ENCODE measurements around the gene ANOS1. TPM values are rescaled to one million over a fixed set of nuclear protein-coding genes. Genes with fewer than 3 reads are reported as not detected.

ANOS1 gene
- total and polyA plus RNA-seq, 2 of the 8 experiments (the other 6 are each of a cell fraction or from before 2014, with no cell fraction given), result 34.4 to 59.0 TPM

DNA sequence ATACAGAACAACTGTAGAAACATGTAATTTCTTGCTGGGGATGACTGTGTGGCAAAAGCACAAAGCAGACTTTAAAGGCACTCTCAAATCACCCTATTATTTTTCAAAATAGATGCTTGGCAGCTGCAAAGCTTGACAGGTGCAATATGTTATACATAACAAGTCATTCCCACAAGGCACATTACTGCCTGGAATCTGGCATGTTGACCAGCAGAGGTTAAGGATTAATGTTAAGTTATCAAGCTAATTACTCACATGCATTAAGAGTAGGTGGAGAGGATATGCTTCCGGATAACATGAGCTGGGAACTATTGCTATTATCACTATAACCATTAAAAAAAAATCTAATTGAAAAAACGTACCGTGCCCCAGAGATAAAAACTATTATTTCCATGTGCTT lies 17.8 kb downstream of the ANOS1 start:
- CTCF ChIA-PET (ENCODE audit: partially characterized antibody), result interaction anchor here (0.8 kb wide), 1 partner anchor 29 kb away, joined by 3 read pairs; no protein-coding TSS in a partner anchor
- no peak overlapping the region for H4K5ac ChIP-seq (ENCODE audit: insufficient read length, low read depth, low read length)
- FAIRE-seq, result no peak

More for the DNA sequence above, 17.8 kb downstream of the ANOS1 start:
- no peaks in the 10 kb centered on the region for H3K9me3 ChIP-seq (ENCODE audit: insufficient read depth in 2 of 2, low read depth in 1 of 2, low read length in 1 of 2)
- peaks cover 0 to 97% of the 10 kb centered on the region in 2 experiments; a peak in 3 of 4 replicates for H3K79me2 ChIP-seq (ENCODE audit: control insufficient read depth in 1 of 2, insufficient read depth in 2 of 2, low read length in 2 of 2)
- no peak overlapping the region for H2BK20ac ChIP-seq (ENCODE audit: low read length)
- no peaks in the 10 kb centered on the region; a peak in 1 of 8 replicates for H3K36me3 ChIP-seq (ENCODE audit: control insufficient read depth in 2 of 4, insufficient read depth in 4 of 4, low read length in 3 of 4)
- H2BK12ac ChIP-seq (ENCODE audit: low read depth, low read length), result no peak overlapping the region
- H3K4ac ChIP-seq (replicated peaks; ENCODE audit: insufficient read length, low read depth, low read length), result no peak overlapping the region
- H2BK5ac ChIP-seq (ENCODE audit: low read depth, low read length), result no peak overlapping the region
- H4K8ac ChIP-seq (ENCODE audit: extremely low read depth, insufficient read depth, low read length), result no peak overlapping the region
- H3K9ac ChIP-seq (replicated peaks in 1 of 4; ENCODE audit: extremely low read depth in 1 of 4, low read depth in 3 of 4, low read length in 3 of 4), result no peak overlapping the region
- H3K4me1 ChIP-seq (replicated peaks in 1 of 4; ENCODE audit: control insufficient read depth in 3 of 4, insufficient read depth in 4 of 4, low read length in 3 of 4), result peaks cover 0 to 9% (median 5%) of the 10 kb centered on the region in 4 experiments; a peak in 4 of 7 replicates
- H3K27me3 ChIP-seq (replicated peaks in 1 of 4; ENCODE audit: control insufficient read depth in 3 of 4, extremely low read depth in 1 of 4, insufficient read depth in 3 of 4, low read length in 3 of 4), result no peaks in the 10 kb centered on the region
- H3K79me1 ChIP-seq (ENCODE audit: low read depth, low read length), result no peaks in the 10 kb centered on the region
- H2BK120ac ChIP-seq (replicated peaks; ENCODE audit: low read depth, low read length), result no peak overlapping the region
- POLR2A ChIA-PET (ENCODE audit: partially characterized antibody), result interaction anchor here (0.6 kb wide), 1 partner anchor 272 kb away, joined by 3 read pairs; no protein-coding TSS in a partner anchor
- no peak overlapping the region for H3K23ac ChIP-seq (ENCODE audit: insufficient read length)
- H3K4me3 ChIP-seq (ENCODE audit: extremely low read depth in 1 of 4, insufficient read depth in 2 of 4, low read depth in 3 of 4, low read length in 4 of 4), result no peak overlapping the region
- no peaks in the 10 kb centered on the region for H3K23me2 ChIP-seq (ENCODE audit: low read depth, low read length)
- H3K56ac ChIP-seq (replicated peaks; ENCODE audit: insufficient read length, low read depth, low read length), result no peak overlapping the region
- peaks cover 0 to 10% of the 10 kb centered on the region in 2 experiments for H4K20me1 ChIP-seq (replicated peaks in 1 of 2; ENCODE audit: control insufficient read depth in 1 of 2, insufficient read depth in 2 of 2, low read length in 2 of 2)
- no peak overlapping the region for H2AFZ ChIP-seq (ENCODE audit: low read length)
- H3K18ac ChIP-seq (ENCODE audit: extremely low read depth, low read length), result no peak overlapping the region
- no peak for TF ChIP-seq CREB1 (IDR thresholded peaks at IDR 0.05)
- no peak for DNase-seq (ENCODE audit: low read depth in 1 of 2, low spot score in 2 of 2)
- H4K91ac ChIP-seq (replicated peaks; ENCODE audit: insufficient read length, low read length), result no peak overlapping the region
- no peak overlapping the region for H2AK5ac ChIP-seq (ENCODE audit: low read depth, low read length)
- H3K14ac ChIP-seq (ENCODE audit: insufficient read length), result no peak overlapping the region
- WGBS, 2 experiments (ENCODE audit: extremely low coverage in 1 of 2, insufficient coverage in 1 of 2, insufficient read length in 1 of 2, insufficient replicate concordance in 2 of 2, low coverage in 1 of 2, low lambda C conversion rate in 2 of 2, missing lambda C conversion rate in 1 of 2), result 67% methylated on average over 3 of the region's 3 CpGs; no CpG with 5 or more reads in 1 of the 2 experiments
- no peak overlapping the region for H2BK15ac ChIP-seq (ENCODE audit: low read length)
- no peak overlapping the region; a peak in 1 of 4 replicates for H3K4me2 ChIP-seq (ENCODE audit: insufficient read depth in 1 of 2, low read depth in 2 of 2, low read length in 2 of 2)
- H3K27ac ChIP-seq (ENCODE audit: low read depth, low read length), result no peak overlapping the region
